DOHH2 (cell line): ENCODE results near the gene TRAF4.

ENCODE experiments used
- H3F3A ChIP-seq: fragments of 200-600 bp; sonication (generic), shearing (Covaris generic); 2 replicates; pipeline ENCODE4 v1.6.0; 2016; ENCODE audit warnings: antibody characterized with exemption, mild to moderate bottlenecking; ENCODE audit not compliant: control insufficient read depth, insufficient read depth
- H3K27ac ChIP-seq: fragments of 200-600 bp; sonication (generic); 2 replicates; pipeline ENCODE4 v1.5.1; 2014; ENCODE audit warnings: low read depth, mild to moderate bottlenecking, low read length, moderate library complexity
- H3K27me3 ChIP-seq: fragments of 200-600 bp; sonication (generic); 2 replicates; pipeline ENCODE4 v1.6.1; 2014; ENCODE audit warnings: mild to moderate bottlenecking, low read length, mixed read lengths; ENCODE audit not compliant: control insufficient read depth
- H3K36me3 ChIP-seq: fragments of 200-600 bp; sonication (generic); 2 replicates; pipeline ENCODE4 v1.6.1; 2014; ENCODE audit warnings: mild to moderate bottlenecking, low read length, moderate library complexity, mixed read lengths; ENCODE audit not compliant: control insufficient read depth
- H3K4me1 ChIP-seq: fragments of 200-600 bp; sonication (generic); 2 replicates; pipeline ENCODE4 v1.6.1; 2014; ENCODE audit warnings: mild to moderate bottlenecking, low read length, mixed read lengths; ENCODE audit not compliant: control insufficient read depth
- H3K4me2 ChIP-seq: fragments of 200-600 bp; sonication (generic); 2 replicates; pipeline ENCODE4 v1.6.0; 2014; ENCODE audit warnings: mild to moderate bottlenecking, low read length, moderate library complexity
- H3K4me3 ChIP-seq: fragments of 200-600 bp; sonication (generic); 2 replicates; pipeline ENCODE4 v1.5.1; 2014; ENCODE audit warnings: mild to moderate bottlenecking, low read length, mixed read lengths
- H3K79me2 ChIP-seq: fragments of 200-600 bp; sonication (generic); 2 replicates; pipeline ENCODE4 v1.6.1; 2014; ENCODE audit warnings: mild to moderate bottlenecking, low read length, mixed read lengths; ENCODE audit not compliant: control insufficient read depth
- H3K9me2 ChIP-seq: fragments of 200-600 bp; sonication (generic); replicated peaks from 2 replicates; pipeline ENCODE4 v1.6.1; 2014; ENCODE audit warnings: mild to moderate bottlenecking, low read length, mixed read lengths; ENCODE audit not compliant: control insufficient read depth
- H3K9me3 ChIP-seq: fragments of 200-600 bp; sonication (generic); 2 replicates; pipeline ENCODE4 v1.6.1; 2014; ENCODE audit warnings: antibody characterized with exemption, low read length, mixed read lengths; ENCODE audit not compliant: control insufficient read depth, insufficient read depth
- H4K20me1 ChIP-seq: fragments of 200-600 bp; sonication (generic); 2 replicates; pipeline ENCODE4 v1.6.0; 2014; ENCODE audit warnings: low read depth, mild to moderate bottlenecking, antibody characterized with exemption, low read length, moderate library complexity; ENCODE audit not compliant: control insufficient read depth, insufficient read depth
- EZH2phosphoT487 ChIP-seq: fragments of 200-600 bp; sonication (generic); IDR thresholded peaks from 2 replicates; pipeline ENCODE4 v1.6.1; 2017; ENCODE audit warnings: borderline replicate concordance, mild to moderate bottlenecking, antibody characterized with exemption, low read length, moderate library complexity, mixed read lengths
- TF ChIP-seq, protein P1 (sequence below): fragments of 200-600 bp; sonication (generic); IDR thresholded peaks from one replicate; pipeline ENCODE4 v1.5.1; 2014; ENCODE audit warnings: antibody characterized with exemption, mild to moderate bottlenecking, low read depth, low read length; ENCODE audit not compliant: poor library complexity, severe bottlenecking

The TRAF4 gene

DNA sequence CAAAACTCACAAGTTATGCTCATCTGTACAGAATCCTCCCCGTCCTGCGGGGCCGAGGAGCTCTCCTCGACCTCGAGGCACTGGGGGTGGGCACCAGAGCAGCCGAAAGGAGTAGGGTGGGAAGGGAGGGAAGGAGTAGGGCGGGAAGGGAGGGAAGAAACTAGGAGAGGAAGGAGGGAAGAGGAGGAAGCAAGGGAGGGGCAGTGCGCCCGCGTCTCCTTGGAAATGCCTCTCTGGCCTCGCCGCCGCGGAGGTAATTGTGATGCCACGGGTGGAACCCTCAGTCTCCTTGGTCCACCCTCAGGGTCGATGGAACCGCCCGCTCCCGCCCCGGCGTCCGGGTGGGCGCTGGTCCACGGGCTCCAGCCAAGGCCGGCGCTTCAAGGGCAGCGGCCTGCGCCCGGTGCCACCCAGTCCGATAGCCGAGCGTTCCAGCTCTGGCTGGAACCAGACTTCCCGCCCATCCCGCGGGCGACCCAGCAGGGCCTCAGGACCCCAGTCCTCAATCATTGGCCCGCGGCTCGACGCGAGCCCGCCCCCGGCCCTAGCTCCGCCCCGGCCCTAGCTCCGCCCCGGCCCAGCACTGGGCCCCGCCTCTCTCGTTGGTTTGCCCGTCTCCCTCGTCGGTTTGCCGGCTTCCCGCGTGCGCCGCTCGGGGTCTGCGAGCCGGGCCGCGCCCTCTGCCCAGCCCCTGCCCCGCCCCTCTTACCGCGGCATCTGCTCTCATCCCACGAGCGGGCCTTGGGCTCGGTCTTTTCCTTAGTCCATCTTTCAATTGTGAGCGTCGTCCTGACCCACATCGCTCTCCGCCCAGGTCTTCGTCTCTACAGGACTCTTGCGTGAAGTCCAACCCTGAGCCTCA lies 32.7 kb upstream of the TRAF4 start:
- H3K4me3 ChIP-seq = peak overlapping the region; percentile 92
- H3K79me2 ChIP-seq = peaks cover 9% of the 10 kb centered on the region
- H3K36me3 ChIP-seq = peaks cover 5% of the 10 kb centered on the region; the same call in 1 of the 2 replicates
- peak overlapping the region; percentile 65 for H3K27ac ChIP-seq
- no peaks in the 10 kb centered on the region for H3K9me3 ChIP-seq
- no peaks in the 10 kb centered on the region for H4K20me1 ChIP-seq
- H3F3A ChIP-seq = peaks cover 12% of the 10 kb centered on the region
- no peaks in the 10 kb centered on the region for H3K27me3 ChIP-seq
- H3K4me2 ChIP-seq = peak overlapping the region; percentile 91
- peaks cover 26% of the 10 kb centered on the region for H3K4me1 ChIP-seq
- TF ChIP-seq EZH2phosphoT487 = no peak
- TF ChIP-seq, protein P1, sequence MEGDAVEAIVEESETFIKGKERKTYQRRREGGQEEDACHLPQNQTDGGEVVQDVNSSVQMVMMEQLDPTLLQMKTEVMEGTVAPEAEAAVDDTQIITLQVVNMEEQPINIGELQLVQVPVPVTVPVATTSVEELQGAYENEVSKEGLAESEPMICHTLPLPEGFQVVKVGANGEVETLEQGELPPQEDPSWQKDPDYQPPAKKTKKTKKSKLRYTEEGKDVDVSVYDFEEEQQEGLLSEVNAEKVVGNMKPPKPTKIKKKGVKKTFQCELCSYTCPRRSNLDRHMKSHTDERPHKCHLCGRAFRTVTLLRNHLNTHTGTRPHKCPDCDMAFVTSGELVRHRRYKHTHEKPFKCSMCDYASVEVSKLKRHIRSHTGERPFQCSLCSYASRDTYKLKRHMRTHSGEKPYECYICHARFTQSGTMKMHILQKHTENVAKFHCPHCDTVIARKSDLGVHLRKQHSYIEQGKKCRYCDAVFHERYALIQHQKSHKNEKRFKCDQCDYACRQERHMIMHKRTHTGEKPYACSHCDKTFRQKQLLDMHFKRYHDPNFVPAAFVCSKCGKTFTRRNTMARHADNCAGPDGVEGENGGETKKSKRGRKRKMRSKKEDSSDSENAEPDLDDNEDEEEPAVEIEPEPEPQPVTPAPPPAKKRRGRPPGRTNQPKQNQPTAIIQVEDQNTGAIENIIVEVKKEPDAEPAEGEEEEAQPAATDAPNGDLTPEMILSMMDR = no peak
- no peaks in the 10 kb centered on the region for H3K9me2 ChIP-seq

DNA sequence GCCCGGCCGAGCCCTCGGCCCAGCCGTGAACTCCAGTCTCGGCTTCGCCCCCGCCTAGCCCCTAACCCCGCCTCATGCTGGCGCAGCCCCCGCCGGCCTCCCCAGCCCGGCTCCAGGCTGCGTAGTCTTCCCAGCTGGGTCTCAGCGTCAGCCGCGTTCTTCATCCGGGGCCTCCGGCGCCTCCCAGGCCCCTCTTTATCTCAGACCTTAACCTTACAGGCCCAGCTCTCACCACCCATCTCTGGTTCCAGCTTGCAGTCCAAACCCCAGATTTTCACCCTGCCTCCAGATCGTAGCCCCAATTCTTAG lies 32.1 kb upstream of the TRAF4 start, which contains the start of gene PROCA1:
TSS of gene PROCA1 (minus strand) at position 166 of the 309 bp plus-strand sequence. CDS start 228 bp downstream, outside the sequence.
- Histone ChIP-seq H3K9me3 (no peaks in the 10 kb centered on the region), H3K79me2 (peaks cover 9% of the 10 kb centered on the region), H3K36me3 (no peaks in the 10 kb centered on the region), H4K20me1 (no peaks in the 10 kb centered on the region), H3K27ac (peak within 1 kb of the TSS; percentile 65), H3K9me2 (no peaks in the 10 kb centered on the region), H3K27me3 (no peaks in the 10 kb centered on the region; the same call in 1 of the 2 replicates), H3F3A (peaks cover 12% of the 10 kb centered on the region), H3K4me3 (peak within 1 kb of the TSS; percentile 92), H3K4me1 (peaks cover 26% of the 10 kb centered on the region), H3K4me2 (peak within 1 kb of the TSS; percentile 91)
- TF ChIP-seq EZH2phosphoT487 = no peak
- TF ChIP-seq, protein P1 = no peak

DNA sequence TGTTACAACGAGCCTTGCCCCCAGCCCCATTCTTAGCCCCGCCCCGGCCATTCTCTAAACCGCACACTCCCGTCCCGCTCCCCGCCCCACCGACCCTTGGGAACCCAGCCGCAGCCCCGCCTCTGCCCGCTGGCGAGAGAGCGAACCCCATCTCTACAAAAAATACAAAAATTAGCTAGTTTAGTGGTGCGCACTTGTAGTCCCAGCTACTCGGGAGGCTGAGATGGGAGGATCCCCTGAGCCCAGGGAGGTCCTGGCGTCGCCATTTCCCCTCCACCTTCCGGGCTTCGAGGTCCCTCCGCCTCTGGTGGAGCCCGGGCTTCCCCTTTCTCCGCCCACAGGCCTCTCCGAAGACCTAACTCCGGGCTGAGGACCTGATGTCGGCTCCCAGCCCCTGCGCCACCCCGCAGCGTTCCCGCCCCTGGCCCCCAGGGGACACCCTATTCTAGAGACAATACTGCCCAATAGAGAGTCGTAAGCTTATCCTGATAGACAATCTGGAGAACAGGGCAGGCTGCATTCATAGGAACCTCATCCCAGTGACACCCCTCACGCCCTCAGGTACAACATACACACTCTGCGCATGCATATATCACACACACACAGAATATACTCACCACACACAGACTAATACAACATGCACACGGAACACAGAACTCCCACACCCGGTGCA lies 31.6 kb upstream of the TRAF4 start:
- Histone ChIP-seq H3K4me2 (peak overlapping the region; percentile 91), H4K20me1 (no peaks in the 10 kb centered on the region), H3K9me3 (no peaks in the 10 kb centered on the region), H3K9me2 (no peaks in the 10 kb centered on the region), H3F3A (peaks cover 10% of the 10 kb centered on the region), H3K27ac (peak overlapping the region; percentile 65), H3K4me3 (peak overlapping the region; percentile 92), H3K27me3 (no peaks in the 10 kb centered on the region; the same call in 1 of the 2 replicates), H3K36me3 (no peaks in the 10 kb centered on the region), H3K79me2 (peaks cover 9% of the 10 kb centered on the region), H3K4me1 (peaks cover 26% of the 10 kb centered on the region)
- no peak for TF ChIP-seq EZH2phosphoT487
- TF ChIP-seq, protein P1 = peak; percentile 42
